CD4-positive, alpha-beta T cell treated with Interleukin-4 for 1 hour (primary cell): ENCODE data around the gene CD83.

ENCODE experiments used
- DNase-seq, 2 donors: peaks; one replicate each; pipeline ENCODE4 v3.0.0-alpha.2; 2020 to 2022

The CD83 gene

GRCh38 chr6:14127611-14128010, 10.0 kb downstream of the CD83 start:
- DNase-seq = no peak

GRCh38 chr6:14128012-14128411, 10.4 kb downstream of the CD83 start:
- no peak for DNase-seq

GRCh38 chr6:14128746-14129145, 11.2 kb downstream of the CD83 start:
- no peak for DNase-seq

GRCh38 chr6:14129575-14129974, 12.0 kb downstream of the CD83 start:
- DNase-seq = peak in 1 of 2 donors; percentile 54

GRCh38 chr6:14130435-14131075, 13.0 kb downstream of the CD83 start:
- no peak for DNase-seq

GRCh38 chr6:14131579-14131978, 14.0 kb downstream of the CD83 start:
- DNase-seq = no peak

- no peak for DNase-seq
These were observed 14.8 kb downstream of the CD83 start for GRCh38 chr6:14132244-14132920.

GRCh38 chr6:14132921-14133275, 15.3 kb downstream of the CD83 start:
- DNase-seq = no peak

- no peak for DNase-seq
These were observed 16.8 kb downstream of the CD83 start for GRCh38 chr6:14134211-14134910.

GRCh38 chr6:14135893-14136539, 18.4 kb downstream of the CD83 start:
- DNase-seq = no peak

- no peak for DNase-seq
These were observed 21.2 kb downstream of the CD83 start for GRCh38 chr6:14138701-14139215.

GRCh38 chr6:14141351-14142062, 23.9 kb downstream of the CD83 start:
- DNase-seq = no peak

- DNase-seq = no peak
These were observed 24.5 kb downstream of the CD83 start for GRCh38 chr6:14142063-14142450.

- DNase-seq = no peak
These were observed 25.1 kb downstream of the CD83 start for GRCh38 chr6:14142511-14143223.

GRCh38 chr6:14143305-14143704, 25.7 kb downstream of the CD83 start:
- no peak for DNase-seq

- DNase-seq = peak; percentile 74 to 75
These were observed 27.1 kb downstream of the CD83 start for GRCh38 chr6:14144678-14145113.

- no peak for DNase-seq
These were observed 29.0 kb downstream of the CD83 start for GRCh38 chr6:14146506-14147096.

GRCh38 chr6:14147891-14148290, 30.3 kb downstream of the CD83 start:
- DNase-seq = no peak

GRCh38 chr6:14148471-14148870, 30.9 kb downstream of the CD83 start:
- DNase-seq = no peak

GRCh38 chr6:14149053-14149738, 31.6 kb downstream of the CD83 start:
- no peak for DNase-seq

GRCh38 chr6:14149739-14150130, 32.2 kb downstream of the CD83 start:
- no peak for DNase-seq
